H1 (cell line): ENCODE results near the gene FLCN. TPM values are rescaled to one million over a fixed set of nuclear protein-coding genes. Genes with fewer than 3 reads are reported as not detected.

Experiments used
- CTCF ChIA-PET: fragments of 300-600 bp; sonication (Branson Sonifier 250); formaldehyde crosslinking; loops from one replicate; lab custom pipeline; 2021; ENCODE audit not compliant: partially characterized antibody; lab: Charles Lee
- POLR2A ChIA-PET: fragments of 300-600 bp; sonication (Branson Sonifier 250); formaldehyde crosslinking; loops from one replicate; lab custom pipeline; 2021; ENCODE audit warnings: inconsistent platforms; ENCODE audit not compliant: partially characterized antibody; lab: Charles Lee
- DNase-seq, 2 experiments: peaks; one replicate each; pipeline versions ENCODE4 v3.0.0 to v3.0.0-alpha.2; 2010 to 2022; ENCODE audit warnings: low spot score in 2 of 2, low read depth in 1 of 2, mixed read lengths in 1 of 2
- FAIRE-seq: peaks from 2 replicates; lab custom pipeline; 2011; peaks lifted over from hg19 to GRCh38; lab: Jason Lieb, UNC
- H2AFZ ChIP-seq: 2 replicates; pipeline ENCODE4 v1.8.1; 2012; ENCODE audit warnings: low read length, inconsistent platforms
- H2AK5ac ChIP-seq: 2 replicates; pipeline ENCODE4 v1.6.1; 2013; ENCODE audit warnings: low read depth, low read length
- H2BK120ac ChIP-seq: replicated peaks from 2 replicates; pipeline ENCODE3; 2013; ENCODE audit warnings: low read depth, low read length, inconsistent platforms
- H2BK12ac ChIP-seq: 2 replicates; pipeline ENCODE4 v1.6.1; 2013; ENCODE audit warnings: low read depth, low read length
- H2BK15ac ChIP-seq: 2 replicates; pipeline ENCODE4 v1.6.1; 2013; ENCODE audit warnings: low read length
- H2BK20ac ChIP-seq: 2 replicates; pipeline ENCODE4 v1.6.1; 2013; ENCODE audit warnings: low read length
- H2BK5ac ChIP-seq: 2 replicates; pipeline ENCODE4 v1.6.1; 2013; ENCODE audit warnings: low read depth, low read length
- H3K14ac ChIP-seq: 2 replicates; pipeline ENCODE4 v1.6.1; 2013; ENCODE audit warnings: inconsistent platforms; ENCODE audit not compliant: insufficient read length
- H3K18ac ChIP-seq: 2 replicates; pipeline ENCODE4 v1.6.1; 2013; ENCODE audit warnings: low read length; ENCODE audit errors: extremely low read depth
- H3K23ac ChIP-seq: 2 replicates; pipeline ENCODE4 v1.6.1; 2013; ENCODE audit warnings: inconsistent platforms; ENCODE audit not compliant: insufficient read length
- H3K23me2 ChIP-seq: 2 replicates; pipeline ENCODE4 v1.6.1; 2013; ENCODE audit warnings: low read depth, low read length
- H3K27ac ChIP-seq: 2 replicates; pipeline ENCODE4 v1.6.1; 2011; ENCODE audit warnings: low read depth, low read length, inconsistent platforms
- H3K27me3 ChIP-seq, 4 experiments: replicated peaks in 1 of 4; 1 replicate in 1 of 4; 2 replicates in 3 of 4; pipeline versions ENCODE4 v1.6.1 to v1.8.1; 2011 to 2013; ENCODE audit warnings: low read length in 3 of 4, mild to moderate bottlenecking in 3 of 4, inconsistent platforms in 2 of 4, mixed read lengths in 2 of 4, moderate library complexity in 1 of 4; ENCODE audit not compliant: control insufficient read depth in 3 of 4, insufficient read depth in 3 of 4; ENCODE audit errors: extremely low read depth in 1 of 4
- H3K36me3 ChIP-seq, 4 experiments: 2 replicates each; pipeline versions ENCODE4 v1.6.1 to v1.8.1; 2011 to 2013; ENCODE audit warnings: mild to moderate bottlenecking in 4 of 4, low read length in 3 of 4, moderate library complexity in 2 of 4, control low read depth in 1 of 4, inconsistent platforms in 1 of 4; ENCODE audit not compliant: insufficient read depth in 4 of 4, control insufficient read depth in 2 of 4
- H3K4ac ChIP-seq: replicated peaks from 2 replicates; pipeline ENCODE3; 2013; ENCODE audit warnings: low read length, low read depth, mixed read lengths, inconsistent platforms; ENCODE audit not compliant: insufficient read length
- H3K4me1 ChIP-seq, 4 experiments: replicated peaks in 1 of 4; 1 replicate in 1 of 4; 2 replicates in 3 of 4; pipeline versions ENCODE4 v1.6.1 to v1.8.1; 2011 to 2013; ENCODE audit warnings: low read length in 3 of 4, inconsistent platforms in 2 of 4, mixed read lengths in 1 of 4; ENCODE audit not compliant: insufficient read depth in 4 of 4, control insufficient read depth in 3 of 4
- H3K4me2 ChIP-seq, 2 experiments: 2 replicates each; pipeline versions ENCODE4 v1.6.1 to v1.8.1; 2011 to 2013; ENCODE audit warnings: low read depth in 2 of 2, low read length in 2 of 2, control low read depth in 1 of 2, inconsistent platforms in 1 of 2, mild to moderate bottlenecking in 1 of 2; ENCODE audit not compliant: insufficient read depth in 1 of 2
- H3K4me3 ChIP-seq, 4 experiments: fragments of 200-600, 300-600 bp in 1 of 4; sonication (generic), shearing (Covaris generic), sonication (Bioruptor Twin) in 1 of 4; 2 replicates each; pipeline versions ENCODE4 v1.5.1 to v1.8.1; 2011 to 2016; ENCODE audit warnings: low read length in 4 of 4, low read depth in 3 of 4, control low read depth in 2 of 4, inconsistent platforms in 2 of 4, mild to moderate bottlenecking in 2 of 4, mixed read lengths in 1 of 4, moderate library complexity in 1 of 4; ENCODE audit not compliant: insufficient read depth in 2 of 4; ENCODE audit errors: extremely low read depth in 1 of 4
- H3K56ac ChIP-seq: replicated peaks from 2 replicates; pipeline ENCODE3; 2013; ENCODE audit warnings: low read depth, mild to moderate bottlenecking, mixed read lengths, low read length, inconsistent platforms; ENCODE audit not compliant: insufficient read length
- H3K79me1 ChIP-seq: 2 replicates; pipeline ENCODE4 v1.6.1; 2013; ENCODE audit warnings: low read depth, low read length, control low read depth
- H3K79me2 ChIP-seq, 2 experiments: 2 replicates each; pipeline versions ENCODE4 v1.6.1 to v1.8.1; 2012 to 2013; ENCODE audit warnings: low read length in 2 of 2, mild to moderate bottlenecking in 2 of 2, inconsistent platforms in 1 of 2; ENCODE audit not compliant: insufficient read depth in 2 of 2, control insufficient read depth in 1 of 2
- H3K9ac ChIP-seq, 4 experiments: replicated peaks in 1 of 4; 1 replicate in 1 of 4; 2 replicates in 3 of 4; pipeline versions ENCODE4 v1.6.1 to v1.8.1; 2011 to 2013; ENCODE audit warnings: low read depth in 3 of 4, low read length in 3 of 4, control low read depth in 2 of 4, mild to moderate bottlenecking in 2 of 4, moderate library complexity in 2 of 4, inconsistent platforms in 1 of 4; ENCODE audit errors: extremely low read depth in 1 of 4
- H3K9me3 ChIP-seq, 2 experiments: 2 replicates each; pipeline versions ENCODE4 v1.6.1 to v1.8.1; 2012 to 2013; ENCODE audit warnings: mild to moderate bottlenecking in 2 of 2, moderate library complexity in 2 of 2, control low read depth in 1 of 2, inconsistent platforms in 1 of 2, low read depth in 1 of 2, low read length in 1 of 2, mixed read lengths in 1 of 2; ENCODE audit not compliant: insufficient read depth in 2 of 2
- H4K20me1 ChIP-seq, 2 experiments: replicated peaks in 1 of 2; 2 replicates each; pipeline versions ENCODE3 to v1.8.1; 2011 to 2013; ENCODE audit warnings: inconsistent platforms in 2 of 2, low read length in 2 of 2, mild to moderate bottlenecking in 1 of 2; ENCODE audit not compliant: insufficient read depth in 2 of 2, control insufficient read depth in 1 of 2
- H4K5ac ChIP-seq: 2 replicates; pipeline ENCODE4 v1.6.1; 2013; ENCODE audit warnings: low read length, low read depth, mixed read lengths, inconsistent platforms; ENCODE audit not compliant: insufficient read length
- H4K8ac ChIP-seq: 2 replicates; pipeline ENCODE4 v1.8.0; 2013; ENCODE audit warnings: mild to moderate bottlenecking, moderate library complexity, low read length, inconsistent platforms; ENCODE audit not compliant: insufficient read depth; ENCODE audit errors: extremely low read depth
- H4K91ac ChIP-seq: replicated peaks from 2 replicates; pipeline ENCODE3; 2013; ENCODE audit warnings: low read length, mixed read lengths, inconsistent platforms; ENCODE audit not compliant: insufficient read length
- CREB1 ChIP-seq: IDR thresholded peaks from 2 replicates; pipeline ENCODE4 v1.6.1; 2012; ENCODE audit warnings: inconsistent platforms
- FOSL1 ChIP-seq: IDR thresholded peaks from 2 replicates; pipeline ENCODE4 v1.6.1; 2011; ENCODE audit warnings: mild to moderate bottlenecking, low read depth, low read length, moderate library complexity; ENCODE audit not compliant: insufficient read depth
- KDM4A ChIP-seq: IDR thresholded peaks from one replicate; pipeline ENCODE4 v1.7.1; 2012; ENCODE audit warnings: low read depth, mild to moderate bottlenecking, moderate library complexity, low read length, inconsistent platforms; ENCODE audit not compliant: severe bottlenecking
- NANOG ChIP-seq: IDR thresholded peaks from 2 replicates; pipeline ENCODE4 v1.6.1; 2011; ENCODE audit warnings: low read length, low read depth, mild to moderate bottlenecking, inconsistent platforms; ENCODE audit not compliant: insufficient read depth, poor library complexity, severe bottlenecking
- RAD21 ChIP-seq, 2 experiments: IDR thresholded peaks in 1 of 2; conservative IDR thresholded peaks in 1 of 2; 2 replicates each; pipeline ENCODE4 v1.6.1; 2011; ENCODE audit warnings: low read depth in 2 of 2, low read length in 2 of 2, improper control_type of control experiment in 1 of 2, inconsistent platforms in 1 of 2, mild to moderate bottlenecking in 1 of 2, moderate library complexity in 1 of 2
- SAP30 ChIP-seq: fragments of 300-600 bp; sonication (generic); IDR thresholded peaks from 2 replicates; pipeline ENCODE4 v1.7.1; 2012; ENCODE audit warnings: low read length, moderate library complexity, mild to moderate bottlenecking, inconsistent platforms; ENCODE audit not compliant: insufficient read depth, insufficient replicate concordance
- SP1 ChIP-seq: IDR thresholded peaks from 2 replicates; pipeline ENCODE4 v1.6.1; 2011; ENCODE audit warnings: low read depth, low read length
- SP2 ChIP-seq: IDR thresholded peaks from 2 replicates; pipeline ENCODE4 v1.6.1; 2012; ENCODE audit warnings: mild to moderate bottlenecking, low read length, inconsistent platforms
- SRF ChIP-seq: IDR thresholded peaks from 2 replicates; pipeline ENCODE4 v1.6.1; 2011; ENCODE audit warnings: mild to moderate bottlenecking, low read depth, low read length, moderate library complexity
- TAF7 ChIP-seq: optimal IDR thresholded peaks from 2 replicates; pipeline ENCODE3; 2011; ENCODE audit warnings: low read depth, mild to moderate bottlenecking, inconsistent platforms, low read length, moderate library complexity, borderline replicate concordance
- TBP ChIP-seq: IDR thresholded peaks from 2 replicates; pipeline ENCODE4 v1.6.1; 2011; ENCODE audit warnings: low read depth, low read length, improper control_type of control experiment
- WGBS, 2 experiments: shearing (Covaris generic) in 1 of 2; methylation state at CpG; one replicate each; pipeline versions ENCODE4 v1.1.6 to v1.1.7; 2013 to 2015; ENCODE audit warnings: low lambda C conversion rate in 2 of 2, mixed read lengths in 2 of 2, inconsistent platforms in 1 of 2, low coverage in 1 of 2, missing lambda C conversion rate in 1 of 2; ENCODE audit not compliant: insufficient replicate concordance in 2 of 2, insufficient coverage in 1 of 2, insufficient read length in 1 of 2; ENCODE audit errors: extremely low coverage in 1 of 2, missing lambda C conversion rate in 1 of 2; 5-methylcytosine and 5-hydroxymethylcytosine counted together
- polyA plus RNA-seq, 7 experiments: library from polyadenylated mRNA; depleted of rRNA in 3 of 7; stranded (reverse) in 5 of 7; unstranded in 2 of 7; fragments of >200 nt in 5 of 7; fragments of 200-250 nt in 2 of 7; gene quantifications; 1 replicate in 5 of 7; 2 replicates in 1 of 7; 4 replicates in 1 of 7; pipeline versions ENCODE4 v1.2.1 to v1.2.3, GENCODE V29; 2011 to 2013; ENCODE audit warnings: missing spikeins in 2 of 7, mixed read lengths in 2 of 7
- total RNA-seq: library from RNA; stranded (reverse); fragmentation: NEBNext Ultra II Directional; extraction: Animal tissue kit (Norgen Biotek cat#: 25700); gene quantifications from 2 replicates; pipeline ENCODE4 v1.2.1, GENCODE V29; 2021

Gene FLCN
- total and polyA plus RNA-seq, 2 of the 8 experiments (the other 6 are each of a cell fraction or from before 2014, with no cell fraction given) = 15.6 to 34.6 TPM

GRCh38 chr17:17201271-17201670, 35.7 kb downstream of the FLCN start:
- no peak overlapping the region for H4K5ac ChIP-seq
- POLR2A ChIA-PET = interaction anchor here (1.2 to 1.3 kb wide), 3 partner anchors 12 to 122 kb away, joined by 3 to 5 read pairs (median 4); no protein-coding TSS in a partner anchor
- H3K4ac ChIP-seq = no peak overlapping the region
- no peak overlapping the region for H3K4me2 ChIP-seq
- FAIRE-seq (no peak), DNase-seq (no peak)
- H3K9me3 ChIP-seq = peaks cover 0 to 3% of the 10 kb centered on the region in 2 experiments; a peak in 1 of 4 replicates
- H3K56ac ChIP-seq = no peak overlapping the region
- no peak overlapping the region for H3K23ac ChIP-seq
- no peak overlapping the region for H3K27ac ChIP-seq
- no peak overlapping the region for H4K91ac ChIP-seq
- H4K20me1 ChIP-seq = no peaks in the 10 kb centered on the region
- no peaks in the 10 kb centered on the region; a peak in 1 of 7 replicates for H3K4me1 ChIP-seq
- H4K8ac ChIP-seq = no peak overlapping the region
- no peaks in the 10 kb centered on the region for H3K79me1 ChIP-seq
- H2AFZ ChIP-seq = no peak overlapping the region
- H3K18ac ChIP-seq = no peak overlapping the region
- no peak overlapping the region for H2BK15ac ChIP-seq
- H3K9ac ChIP-seq = no peak overlapping the region
- H3K4me3 ChIP-seq = no peak overlapping the region
- no peak overlapping the region for H2BK5ac ChIP-seq
- no peak overlapping the region for H3K14ac ChIP-seq
- H3K79me2 ChIP-seq = no peaks in the 10 kb centered on the region
- H2AK5ac ChIP-seq = no peak overlapping the region
- H2BK12ac ChIP-seq = no peak overlapping the region
- H2BK120ac ChIP-seq = no peak overlapping the region
- H3K27me3 ChIP-seq = no peaks in the 10 kb centered on the region
- 88% methylated on average over 10 of the region's 10 CpGs; no CpG with 5 or more reads in 1 of the 2 experiments for WGBS, 2 experiments
- CTCF ChIA-PET = interaction anchor here (0.8 to 1.3 kb wide), 4 partner anchors 14 to 201 kb away, joined by 3 to 5 read pairs (median 3); no protein-coding TSS in a partner anchor
- no peaks in the 10 kb centered on the region for H3K23me2 ChIP-seq
- H3K36me3 ChIP-seq = no peaks in the 10 kb centered on the region
- no peak overlapping the region for H2BK20ac ChIP-seq
- TF ChIP-seq TBP (no peak), TAF7 (no peak), CREB1 (no peak), SAP30 (no peak), KDM4A (no peak), RAD21 (IDR thresholded peaks at IDR 0.05 in 1 of 2, conservative IDR thresholded peaks at IDR 0.05 in 1 of 2; ENCODE audit: low read depth in 2 of 2, low read length in 2 of 2) (no peak), SP2 (no peak), SRF (no peak), NANOG (no peak), FOSL1 (no peak), SP1 (no peak)
